GM21526 (cell line): ENCODE results near the gene AGBL1.

Source experiments
- ATAC-seq: cut with Tn5 transposase; IDR thresholded peaks from one replicate; pipeline ENCODE4 v1.9.1; 2021; ENCODE audit warnings: moderate library complexity; ENCODE audit not compliant: unreplicated experiment, low FRiP score

The AGBL1 gene

GRCh38 chr15:86759800-86760523, 680.3 kb downstream of the AGBL1 start:
- no peak for ATAC-seq

GRCh38 chr15:86762874-86763273, 683.2 kb downstream of the AGBL1 start:
- ATAC-seq = no peak

- ATAC-seq = no peak
These were observed 684.4 kb downstream of the AGBL1 start for GRCh38 chr15:86764021-86764420.

GRCh38 chr15:86765281-86765680, 685.6 kb downstream of the AGBL1 start:
- ATAC-seq = no peak

- ATAC-seq = no peak
These were observed 692.8 kb downstream of the AGBL1 start for GRCh38 chr15:86772369-86773059.

GRCh38 chr15:86773736-86774135, 694.1 kb downstream of the AGBL1 start:
- no peak for ATAC-seq

- ATAC-seq = no peak
These were observed 696.5 kb downstream of the AGBL1 start for GRCh38 chr15:86776145-86776544.

- ATAC-seq = no peak
These were observed 716.9 kb downstream of the AGBL1 start for GRCh38 chr15:86796521-86796920.

GRCh38 chr15:86797135-86797534, 717.5 kb downstream of the AGBL1 start:
- no peak for ATAC-seq

- ATAC-seq = no peak
These were observed 719.6 kb downstream of the AGBL1 start for GRCh38 chr15:86799226-86799625.

GRCh38 chr15:86802244-86802643, 722.6 kb downstream of the AGBL1 start:
- no peak for ATAC-seq

GRCh38 chr15:86804406-86804805, 724.7 kb downstream of the AGBL1 start:
- no peak for ATAC-seq

GRCh38 chr15:86810329-86810728, 730.7 kb downstream of the AGBL1 start:
- no peak for ATAC-seq

- ATAC-seq = no peak
These were observed 734.2 kb downstream of the AGBL1 start for GRCh38 chr15:86813892-86814291.

- no peak for ATAC-seq
These were observed 749.6 kb downstream of the AGBL1 start for GRCh38 chr15:86829245-86829644.

- no peak for ATAC-seq
These were observed 750.6 kb downstream of the AGBL1 start for GRCh38 chr15:86830304-86830703.

- no peak for ATAC-seq
These were observed 753.9 kb downstream of the AGBL1 start for GRCh38 chr15:86833595-86833994.

- ATAC-seq = no peak
These were observed 754.6 kb downstream of the AGBL1 start for GRCh38 chr15:86834115-86834863.

GRCh38 chr15:86837294-86838061, 757.8 kb downstream of the AGBL1 start:
- ATAC-seq = no peak

GRCh38 chr15:86839502-86839901, 759.8 kb downstream of the AGBL1 start:
- ATAC-seq = no peak

- ATAC-seq = no peak
These were observed 761.3 kb downstream of the AGBL1 start for GRCh38 chr15:86840996-86841395.
